Erythroblast (primary cell): ENCODE results near the gene RAP1GAP2.
"Not testable (repeated sequence)": the region's sequence is repeated elsewhere in the genome, so short reads cannot be mapped to it uniquely, and the experiment has no call there.

Experiments
- DNase-seq, 2 experiments: peaks; one replicate each; lab custom pipeline; 2025; lab: John Stamatoyannopoulos, UW
- GATA1 ChIP-seq: IDR thresholded peaks from 2 replicates; pipeline ENCODE4 v1.6.1; 2011; ENCODE audit warnings: low read depth, mild to moderate bottlenecking, control low read depth, low read length, moderate library complexity
- POLR2A ChIP-seq: IDR thresholded peaks from 2 replicates; pipeline ENCODE4 v1.6.1; 2011; ENCODE audit warnings: mild to moderate bottlenecking, low read length

The RAP1GAP2 gene

DNA sequence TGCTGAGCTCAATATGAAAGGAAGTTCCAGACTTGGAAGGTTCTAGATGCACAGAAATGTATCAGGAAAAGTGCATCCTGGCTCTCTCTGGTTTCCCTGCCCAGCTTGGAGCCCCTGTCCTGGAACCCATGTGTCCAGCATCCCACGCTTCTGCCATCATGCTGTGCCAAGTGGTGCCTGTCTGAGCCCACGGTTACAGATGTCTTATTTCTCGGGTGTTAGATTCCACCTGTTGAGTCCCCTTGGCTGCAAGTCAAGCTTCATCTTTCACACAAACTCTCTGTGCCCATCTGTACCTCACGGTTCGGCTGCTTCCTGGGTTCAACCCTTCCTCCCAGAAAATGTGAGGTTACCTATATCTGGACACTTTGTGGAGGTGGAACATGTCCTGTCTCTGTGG lies 244.6 kb downstream of the RAP1GAP2 start:
- TF ChIP-seq POLR2A: no peak
- TF ChIP-seq GATA1: no peak
- DNase-seq: no peak

DNA sequence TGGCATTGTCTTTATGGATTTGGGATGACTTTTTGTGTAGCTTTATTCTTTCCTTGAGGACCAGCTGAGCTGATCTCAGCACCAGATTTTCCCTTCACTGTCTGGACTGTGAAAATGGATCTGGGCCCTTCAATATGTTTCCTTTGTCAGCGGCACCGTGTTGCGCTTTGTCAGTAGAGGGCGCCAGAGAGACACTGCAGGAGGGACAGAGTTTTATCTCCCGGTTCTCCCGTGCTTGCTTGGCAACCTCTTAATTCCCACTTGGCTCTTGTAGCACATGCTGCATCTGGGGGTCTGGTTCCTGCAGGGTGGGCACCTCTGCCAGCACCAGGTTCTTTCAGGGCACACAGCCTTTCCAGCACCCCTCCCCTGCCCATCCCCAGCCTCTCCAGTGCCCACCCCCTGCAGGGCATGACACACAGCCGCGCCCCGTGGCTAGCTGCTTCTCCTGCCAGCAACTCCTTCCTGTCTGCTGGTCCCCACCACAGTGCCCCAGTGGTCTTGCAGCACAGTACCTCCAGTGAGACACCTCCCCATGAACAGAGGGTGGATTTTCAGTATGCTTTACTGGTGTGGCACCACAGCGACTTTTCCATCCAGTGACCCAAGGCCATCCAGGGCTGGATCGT lies 247.6 kb downstream of the RAP1GAP2 start:
- TF ChIP-seq GATA1 (no peak), POLR2A (no peak)
- peak; percentile 19 to 44 for DNase-seq

DNA sequence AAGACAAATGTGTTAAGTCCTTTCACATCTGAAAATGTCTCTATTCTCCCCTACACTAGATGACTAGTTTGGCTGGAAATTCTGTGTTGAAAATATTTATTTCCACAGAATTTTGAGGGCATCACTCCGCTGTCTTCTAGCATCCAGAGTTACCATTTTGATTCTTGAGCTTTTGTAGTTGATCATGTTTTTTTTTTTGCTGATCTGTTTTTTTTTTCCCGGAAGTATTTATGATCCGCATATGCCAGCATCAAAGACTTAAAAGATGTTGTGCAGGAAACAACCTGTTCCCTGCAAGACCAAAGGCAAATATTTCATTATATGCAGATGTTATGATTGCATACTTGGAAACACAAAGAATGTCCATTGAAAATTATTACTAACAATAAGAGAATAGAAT lies 250.5 kb downstream of the RAP1GAP2 start:
- DNase-seq: no peak
- TF ChIP-seq GATA1 (no peak), POLR2A (no peak)

DNA sequence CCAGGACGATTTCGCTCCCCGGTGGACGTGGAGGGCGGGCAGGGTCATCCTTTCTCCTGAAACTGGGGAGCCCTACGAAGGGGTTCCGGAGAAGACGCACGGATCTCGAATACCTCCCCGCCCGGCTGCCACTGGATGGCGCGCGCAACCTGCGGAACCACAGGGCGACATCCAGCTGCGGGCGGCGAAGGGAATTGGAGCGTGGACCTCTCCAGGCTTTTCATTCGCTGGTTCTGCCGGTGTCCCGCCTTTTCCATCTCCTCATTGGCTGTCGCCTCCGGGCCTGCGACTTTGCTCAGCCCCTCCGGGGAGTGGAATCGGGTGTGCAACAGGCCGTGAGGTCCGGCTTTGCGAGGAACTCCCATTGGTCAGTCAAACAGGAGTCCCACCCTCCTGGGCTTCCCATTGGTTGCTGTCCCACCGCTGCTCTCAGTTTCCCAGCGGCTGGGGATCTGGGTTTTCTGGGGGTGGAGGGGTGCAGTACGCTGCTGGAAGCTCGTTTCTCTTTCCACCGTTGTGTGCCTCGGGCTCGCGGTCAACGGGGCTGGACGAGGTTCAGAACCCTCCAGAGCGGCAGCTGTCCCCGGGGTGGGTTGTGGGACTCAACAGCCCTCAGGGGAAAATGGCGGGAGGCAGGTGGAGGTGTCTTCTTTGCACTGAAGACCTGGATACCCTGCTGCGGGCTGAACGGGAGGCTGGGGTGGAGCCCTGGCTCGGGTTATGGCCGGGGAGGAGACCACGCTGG lies 252.7 kb downstream of the RAP1GAP2 start:
- peak; percentile 88 to 92 for DNase-seq
- TF ChIP-seq GATA1: no peak
- peak; percentile 39 for TF ChIP-seq POLR2A

- TF ChIP-seq POLR2A: no peak
- no peak for TF ChIP-seq GATA1
- DNase-seq: no peak
These were observed 253.6 kb downstream of the RAP1GAP2 start for GRCh38 chr17:3049705-3050295.

DNA sequence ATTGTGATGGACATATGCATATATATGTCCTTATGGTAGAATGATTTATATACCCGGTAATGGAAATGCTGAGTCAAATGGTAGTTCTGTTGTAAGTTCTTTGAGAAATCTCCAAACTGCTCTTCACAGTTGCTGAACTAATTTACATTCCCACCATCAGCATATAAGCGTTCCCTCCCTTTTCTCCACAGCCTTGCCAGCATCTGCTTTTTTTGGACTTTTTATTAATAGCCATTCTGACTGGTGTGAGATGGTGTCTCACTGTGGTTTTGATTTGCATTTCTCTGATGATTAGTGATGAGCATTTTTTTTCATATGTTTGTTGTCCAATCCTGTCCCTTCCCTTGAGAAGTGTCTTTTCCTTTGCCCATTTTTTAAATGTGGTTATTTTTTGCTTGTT lies 258.6 kb downstream of the RAP1GAP2 start:
- not testable (repeated sequence) for DNase-seq

GRCh38 chr17:3062824-3063377 lies 266.7 kb downstream of the RAP1GAP2 start:
- DNase-seq: not testable (repeated sequence)

GRCh38 chr17:3063507-3063906 lies 267.3 kb downstream of the RAP1GAP2 start, which contains the start of gene OR1D5:
Gene OR1D5, minus strand, starts transcription at chr17:3063607. Its CDS starts 0 bp downstream, at chr17:3063607.
- not testable (repeated sequence) for DNase-seq

GRCh38 chr17:3065192-3065591 lies 269.0 kb downstream of the RAP1GAP2 start:
- DNase-seq: not testable (repeated sequence)

DNA sequence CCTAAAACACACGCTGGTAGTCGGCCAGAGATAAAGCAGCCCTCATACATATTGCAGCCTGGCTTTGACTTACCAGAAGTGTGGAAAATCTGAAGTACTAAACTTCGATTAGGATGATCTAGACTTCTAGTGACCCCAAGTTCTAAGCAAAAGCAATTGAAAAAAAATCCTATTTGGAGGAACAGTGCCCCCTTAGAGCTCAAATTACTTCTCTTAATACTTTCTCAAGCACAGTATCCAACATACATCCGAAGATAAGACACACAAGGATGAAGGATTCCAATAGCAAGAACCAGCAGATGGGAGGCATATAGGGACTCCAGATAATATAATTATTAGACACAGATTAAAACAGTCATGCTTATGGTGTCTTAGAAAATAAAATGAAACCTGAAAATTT lies 277.6 kb downstream of the RAP1GAP2 start:
- DNase-seq: not testable (repeated sequence)
